Measurements from ENCODE around the gene GCN1.
"Not testable (repeated sequence)": the region's sequence is repeated elsewhere in the genome, so short reads cannot be mapped to it uniquely, and the experiment has no call there.

GCN1 gene, protein sequence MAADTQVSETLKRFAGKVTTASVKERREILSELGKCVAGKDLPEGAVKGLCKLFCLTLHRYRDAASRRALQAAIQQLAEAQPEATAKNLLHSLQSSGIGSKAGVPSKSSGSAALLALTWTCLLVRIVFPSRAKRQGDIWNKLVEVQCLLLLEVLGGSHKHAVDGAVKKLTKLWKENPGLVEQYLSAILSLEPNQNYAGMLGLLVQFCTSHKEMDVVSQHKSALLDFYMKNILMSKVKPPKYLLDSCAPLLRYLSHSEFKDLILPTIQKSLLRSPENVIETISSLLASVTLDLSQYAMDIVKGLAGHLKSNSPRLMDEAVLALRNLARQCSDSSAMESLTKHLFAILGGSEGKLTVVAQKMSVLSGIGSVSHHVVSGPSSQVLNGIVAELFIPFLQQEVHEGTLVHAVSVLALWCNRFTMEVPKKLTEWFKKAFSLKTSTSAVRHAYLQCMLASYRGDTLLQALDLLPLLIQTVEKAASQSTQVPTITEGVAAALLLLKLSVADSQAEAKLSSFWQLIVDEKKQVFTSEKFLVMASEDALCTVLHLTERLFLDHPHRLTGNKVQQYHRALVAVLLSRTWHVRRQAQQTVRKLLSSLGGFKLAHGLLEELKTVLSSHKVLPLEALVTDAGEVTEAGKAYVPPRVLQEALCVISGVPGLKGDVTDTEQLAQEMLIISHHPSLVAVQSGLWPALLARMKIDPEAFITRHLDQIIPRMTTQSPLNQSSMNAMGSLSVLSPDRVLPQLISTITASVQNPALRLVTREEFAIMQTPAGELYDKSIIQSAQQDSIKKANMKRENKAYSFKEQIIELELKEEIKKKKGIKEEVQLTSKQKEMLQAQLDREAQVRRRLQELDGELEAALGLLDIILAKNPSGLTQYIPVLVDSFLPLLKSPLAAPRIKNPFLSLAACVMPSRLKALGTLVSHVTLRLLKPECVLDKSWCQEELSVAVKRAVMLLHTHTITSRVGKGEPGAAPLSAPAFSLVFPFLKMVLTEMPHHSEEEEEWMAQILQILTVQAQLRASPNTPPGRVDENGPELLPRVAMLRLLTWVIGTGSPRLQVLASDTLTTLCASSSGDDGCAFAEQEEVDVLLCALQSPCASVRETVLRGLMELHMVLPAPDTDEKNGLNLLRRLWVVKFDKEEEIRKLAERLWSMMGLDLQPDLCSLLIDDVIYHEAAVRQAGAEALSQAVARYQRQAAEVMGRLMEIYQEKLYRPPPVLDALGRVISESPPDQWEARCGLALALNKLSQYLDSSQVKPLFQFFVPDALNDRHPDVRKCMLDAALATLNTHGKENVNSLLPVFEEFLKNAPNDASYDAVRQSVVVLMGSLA (N-terminal part only)

DNA sequence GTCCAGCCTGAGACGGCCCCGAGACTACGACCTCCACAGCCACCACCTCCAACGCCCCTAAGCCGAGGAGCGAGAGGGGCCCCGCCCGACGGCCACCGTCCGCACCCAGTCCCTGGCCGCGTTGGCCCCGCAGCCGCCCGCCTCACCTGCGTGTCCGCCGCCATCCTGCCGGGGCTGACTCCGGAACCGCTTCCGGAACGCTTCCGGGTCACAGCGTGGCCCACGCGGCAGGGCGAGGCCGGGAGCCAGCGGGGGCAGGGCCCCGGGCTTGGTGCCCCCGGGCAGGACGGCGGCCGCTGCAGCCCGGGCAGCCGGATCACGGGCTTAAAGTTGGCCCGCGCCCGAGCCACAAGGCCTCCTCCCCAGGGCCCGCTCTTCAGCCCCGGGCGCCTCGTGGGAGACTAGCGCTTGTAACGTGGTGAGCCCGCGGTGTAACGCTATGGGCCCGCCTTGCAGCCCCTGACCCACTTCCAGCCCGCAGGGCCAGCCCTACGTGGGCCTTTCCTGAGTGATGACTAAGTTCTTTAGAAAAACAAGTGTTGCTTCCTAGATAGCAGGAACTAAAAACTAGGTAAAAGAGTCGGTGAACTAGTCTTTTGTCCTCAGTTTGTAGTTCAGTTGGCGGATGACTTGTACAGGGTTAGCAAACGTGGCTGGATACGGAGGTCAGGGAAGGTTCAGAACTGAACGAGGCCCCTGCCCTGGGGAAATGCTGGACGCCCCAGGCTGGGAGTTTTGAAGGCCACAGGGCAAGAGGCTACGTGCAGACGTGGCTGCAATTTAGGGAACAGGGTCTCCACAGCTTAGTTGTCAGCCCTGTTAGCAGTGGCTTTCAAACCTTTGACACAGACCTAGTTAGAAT, at the start of gene GCN1:
Gene GCN1, minus strand, starts transcription at position 182 of the 862 bp plus-strand sequence. Its CDS starts 18 bp downstream, at position 164.
- DNase-seq, result peak; percentile 42 to 60

DNA sequence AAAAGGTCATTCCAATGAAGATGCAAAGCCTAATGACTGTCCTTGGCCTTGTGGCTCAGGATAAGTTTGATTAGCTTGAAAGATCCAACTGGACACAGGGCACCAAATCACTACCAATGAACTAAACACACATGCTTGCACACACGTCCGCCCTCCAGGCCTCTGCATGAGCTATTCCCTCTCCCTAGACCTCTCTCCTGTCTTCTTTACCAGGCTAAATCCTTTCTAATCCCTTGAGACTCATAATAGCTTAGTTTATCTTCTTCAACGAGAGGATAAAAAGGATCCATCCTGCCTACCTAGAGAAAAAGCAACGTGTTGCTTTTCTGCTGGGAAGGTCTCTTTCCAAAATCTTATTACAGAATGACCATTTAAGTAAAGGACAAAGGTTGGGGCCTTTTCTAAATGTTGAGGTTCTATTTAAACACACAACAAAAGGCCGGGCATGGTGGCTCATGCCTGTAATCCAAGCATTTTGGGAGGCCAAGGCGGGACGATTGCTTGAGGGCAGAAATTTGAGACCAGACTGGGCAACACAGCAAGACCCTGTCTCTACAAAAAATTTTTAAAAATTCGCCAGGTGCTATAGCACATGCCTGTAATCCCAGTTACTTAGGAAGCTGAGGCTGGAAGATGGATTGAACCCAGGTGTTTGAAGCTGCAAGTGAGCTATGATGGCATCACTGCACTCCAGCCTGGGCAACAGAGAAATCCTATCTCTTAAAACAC, 48.6 kb upstream of the GCN1 start:
- no peak for DNase-seq

DNA sequence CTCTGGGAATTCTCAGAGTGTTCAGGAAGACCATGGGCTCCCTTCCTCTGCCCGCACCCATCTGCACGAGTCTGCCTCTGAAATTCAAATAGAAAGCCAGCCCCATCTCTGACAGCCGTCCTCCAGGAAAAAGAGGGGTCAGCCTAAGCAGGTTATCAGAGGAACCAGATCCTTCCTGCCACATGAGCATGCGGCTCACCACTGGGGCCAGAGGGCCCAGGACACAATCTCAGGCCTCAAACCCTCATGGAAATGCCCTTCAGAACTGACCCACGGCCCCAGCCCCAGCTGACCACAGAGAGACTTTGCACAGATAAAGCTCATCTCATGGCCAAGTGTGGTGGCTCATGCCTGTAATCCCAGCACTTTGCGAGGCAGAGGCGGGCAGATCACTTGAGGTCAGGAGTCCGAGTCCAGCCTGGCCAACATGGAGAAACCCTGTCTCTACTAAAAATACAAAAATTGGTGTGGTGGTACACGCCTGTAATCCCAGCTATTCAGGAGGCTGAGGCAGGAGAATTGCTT, 47.8 kb upstream of the GCN1 start:
- DNase-seq, result no peak

DNA sequence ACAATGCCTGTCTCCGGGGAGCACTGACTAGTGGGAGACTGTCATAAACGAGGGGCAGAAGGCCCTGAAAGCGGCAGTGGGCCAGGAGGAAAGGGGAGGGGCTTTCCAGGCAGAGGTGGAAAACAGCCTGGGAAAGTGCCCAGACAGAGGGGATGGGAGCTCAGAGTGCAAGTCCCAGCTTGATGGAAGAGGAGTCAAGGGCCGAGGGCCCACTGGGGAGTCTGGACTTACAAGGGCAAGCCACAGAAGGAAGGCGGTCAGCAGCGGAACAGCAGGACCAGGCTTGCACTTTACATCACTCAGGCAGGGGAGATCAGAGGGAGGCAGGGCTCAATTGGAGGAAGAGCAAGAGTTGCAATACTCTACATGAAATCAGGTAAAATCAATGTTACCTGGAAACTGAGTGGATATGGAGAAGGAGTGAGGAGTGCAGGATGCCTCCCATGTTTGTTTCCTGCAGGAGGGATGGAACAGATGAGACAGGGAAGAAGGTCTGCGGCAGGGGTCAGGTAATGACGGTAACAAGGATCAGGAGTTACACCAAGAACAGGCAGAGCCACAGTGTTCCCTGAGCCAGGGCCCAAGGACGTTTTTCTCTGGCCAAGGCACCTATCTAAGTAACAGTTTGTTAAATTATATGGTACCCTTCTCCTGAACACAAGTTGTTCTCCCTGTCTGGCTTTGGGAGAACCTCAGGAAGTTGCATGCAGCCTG, 47.2 kb upstream of the GCN1 start:
- DNase-seq, result no peak

DNA sequence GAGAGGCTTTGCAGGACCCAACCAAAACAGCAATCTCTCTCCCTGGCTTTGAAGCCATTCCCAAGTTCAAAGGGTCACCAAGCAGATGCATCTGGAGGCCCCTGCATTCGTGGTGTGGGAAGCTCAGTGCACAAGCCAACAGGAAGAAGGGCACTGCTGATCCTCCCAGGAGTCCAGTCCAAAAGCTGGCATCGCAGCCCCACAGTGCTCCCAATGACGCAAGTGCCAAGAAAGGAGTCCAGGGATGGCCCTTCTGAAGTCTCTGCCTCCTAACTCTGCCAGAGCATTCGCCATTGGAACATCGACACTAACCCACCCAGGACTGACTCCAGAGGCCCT, 45.9 kb upstream of the GCN1 start:
- DNase-seq, result no peak

DNA sequence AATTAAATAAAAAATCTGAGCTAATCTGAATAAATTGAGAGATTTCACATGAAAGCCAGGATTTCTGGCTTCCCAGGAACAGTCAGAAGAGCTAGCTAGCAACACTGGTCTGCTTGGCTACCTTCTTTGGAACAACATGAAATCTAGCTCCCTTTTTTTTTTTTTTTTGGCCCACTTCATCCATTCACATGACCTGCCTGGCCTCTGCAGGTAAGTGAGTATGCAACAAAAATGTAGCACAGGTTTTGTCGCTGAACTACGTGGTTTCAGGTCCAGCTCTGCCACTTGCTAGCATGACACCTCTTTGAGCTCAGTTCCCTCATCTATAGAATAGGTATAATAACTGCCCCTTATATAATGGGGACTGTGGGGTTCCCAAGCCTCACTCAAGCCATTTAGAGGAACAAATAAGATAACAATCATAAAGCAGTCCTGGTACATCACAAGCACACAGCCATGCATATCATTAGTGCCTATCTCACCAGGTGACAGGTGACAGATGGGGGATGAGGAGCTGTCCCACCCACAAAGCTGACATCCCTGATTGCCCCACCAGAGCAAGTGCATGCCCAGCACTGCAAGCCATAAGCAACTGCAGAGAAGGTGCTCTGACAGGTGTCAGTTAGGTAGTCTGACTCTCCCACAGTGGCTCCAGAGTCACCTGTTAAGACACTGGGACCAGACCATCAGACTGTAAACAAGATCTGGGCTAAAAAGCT, 45.4 kb upstream of the GCN1 start:
- DNase-seq, result no peak

DNA sequence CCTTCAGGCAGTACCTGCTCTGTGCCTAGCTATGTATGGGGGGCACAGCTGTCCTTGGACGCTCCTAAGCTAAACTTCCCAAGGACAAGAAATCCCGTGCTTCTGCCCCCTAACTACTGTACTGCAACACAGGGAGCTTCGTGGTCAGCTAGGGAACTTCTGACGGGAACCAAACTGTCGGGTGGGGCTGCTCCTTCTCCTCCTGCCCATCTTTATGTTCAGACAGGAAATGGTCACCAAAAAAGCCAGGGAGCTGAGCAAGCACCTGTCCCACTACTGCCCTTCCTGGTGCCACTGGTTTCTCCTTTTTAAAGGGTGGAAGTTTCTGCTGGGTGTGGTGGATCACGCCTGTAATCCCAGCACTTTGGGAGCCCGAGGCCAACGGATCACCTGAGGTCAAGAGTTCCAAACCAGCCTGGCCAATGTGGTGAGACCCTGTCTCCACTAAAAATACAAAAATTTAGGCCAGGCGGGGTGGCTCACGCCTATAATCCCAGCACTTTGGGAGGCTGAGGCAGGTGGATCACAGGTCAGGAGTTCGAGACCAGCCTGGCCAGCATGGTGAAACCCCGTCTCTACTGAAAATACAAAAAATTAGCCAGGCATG, 44.4 kb upstream of the GCN1 start:
- no peak for DNase-seq

DNA sequence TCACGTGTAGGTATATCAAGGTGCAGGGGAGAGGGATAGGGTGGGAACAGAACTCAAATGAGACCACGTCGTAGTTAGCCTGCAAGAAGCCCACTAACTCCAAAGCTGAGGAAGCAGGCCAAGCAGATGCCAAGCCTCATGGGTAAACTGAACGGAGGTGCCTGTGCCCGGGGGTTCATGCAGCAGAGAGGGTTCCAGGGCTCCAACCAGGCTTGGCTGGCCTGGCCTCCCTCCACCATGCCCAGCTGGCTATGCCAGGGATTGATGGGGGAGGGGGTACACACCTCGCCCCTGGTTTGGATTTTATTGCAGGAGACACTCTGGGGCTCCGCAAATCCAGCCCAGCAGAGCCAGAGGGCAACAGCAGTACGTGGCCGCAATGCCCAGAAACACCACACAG, 43.7 kb upstream of the GCN1 start:
- no peak for DNase-seq

DNA sequence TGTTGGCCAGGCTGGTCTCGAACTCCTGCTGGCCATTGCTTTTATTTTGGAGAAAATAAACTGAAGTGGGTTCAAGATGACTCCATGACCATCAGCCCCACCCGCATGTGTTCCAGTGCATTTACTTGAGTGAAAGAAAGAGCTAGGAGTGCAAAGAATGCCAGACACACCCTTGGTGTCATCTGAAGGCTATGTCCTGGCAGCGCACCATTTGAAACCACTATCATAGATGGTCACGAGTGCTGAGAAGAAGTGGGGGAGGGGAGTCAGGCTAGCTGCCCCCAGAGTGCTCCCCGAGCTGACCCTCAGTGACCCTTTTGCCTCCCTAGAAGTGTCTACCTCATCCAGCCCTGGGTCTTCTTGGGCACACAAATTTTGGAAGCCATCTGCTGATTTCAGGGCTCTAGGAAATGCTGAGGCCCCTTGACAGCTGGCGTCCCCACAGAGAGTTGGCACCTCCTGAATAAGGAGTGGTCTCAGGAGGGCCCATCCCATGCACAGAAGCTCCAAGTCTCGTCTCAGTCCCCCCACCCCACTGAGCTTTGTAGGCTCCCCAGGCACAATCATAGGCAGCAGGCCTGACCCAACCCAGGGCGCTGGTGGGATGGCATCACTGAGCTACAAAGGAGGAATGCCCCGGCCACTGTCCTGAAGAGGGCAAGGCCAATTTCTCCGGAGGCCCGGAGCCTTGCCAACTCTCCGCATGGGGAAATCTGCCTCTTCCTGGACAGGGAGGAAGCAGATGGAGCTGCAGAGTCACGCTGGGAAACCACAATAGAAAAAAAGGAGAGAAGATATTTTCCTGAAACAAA, 43.1 kb upstream of the GCN1 start:
- DNase-seq, result peak; percentile 72 to 83

DNA sequence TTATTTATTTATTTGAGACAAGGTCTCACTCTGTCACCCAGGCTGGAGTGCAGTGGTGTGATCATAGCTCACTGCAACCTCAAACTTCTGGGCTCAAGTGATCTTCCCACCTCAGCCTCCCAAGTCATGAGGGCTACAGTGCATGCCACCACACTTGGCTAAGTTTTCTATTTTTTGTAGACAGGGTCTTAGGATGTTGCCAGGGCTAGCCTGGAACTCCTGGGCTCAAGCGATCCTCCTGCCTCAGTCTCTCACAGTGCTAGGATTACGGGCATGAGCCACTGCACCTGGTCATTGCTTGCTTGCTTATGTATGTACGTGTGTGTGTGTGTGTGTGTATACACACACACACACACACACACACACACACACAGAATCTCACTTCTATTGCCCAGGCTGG, 42.3 kb upstream of the GCN1 start:
- not testable (repeated sequence) for DNase-seq

DNA sequence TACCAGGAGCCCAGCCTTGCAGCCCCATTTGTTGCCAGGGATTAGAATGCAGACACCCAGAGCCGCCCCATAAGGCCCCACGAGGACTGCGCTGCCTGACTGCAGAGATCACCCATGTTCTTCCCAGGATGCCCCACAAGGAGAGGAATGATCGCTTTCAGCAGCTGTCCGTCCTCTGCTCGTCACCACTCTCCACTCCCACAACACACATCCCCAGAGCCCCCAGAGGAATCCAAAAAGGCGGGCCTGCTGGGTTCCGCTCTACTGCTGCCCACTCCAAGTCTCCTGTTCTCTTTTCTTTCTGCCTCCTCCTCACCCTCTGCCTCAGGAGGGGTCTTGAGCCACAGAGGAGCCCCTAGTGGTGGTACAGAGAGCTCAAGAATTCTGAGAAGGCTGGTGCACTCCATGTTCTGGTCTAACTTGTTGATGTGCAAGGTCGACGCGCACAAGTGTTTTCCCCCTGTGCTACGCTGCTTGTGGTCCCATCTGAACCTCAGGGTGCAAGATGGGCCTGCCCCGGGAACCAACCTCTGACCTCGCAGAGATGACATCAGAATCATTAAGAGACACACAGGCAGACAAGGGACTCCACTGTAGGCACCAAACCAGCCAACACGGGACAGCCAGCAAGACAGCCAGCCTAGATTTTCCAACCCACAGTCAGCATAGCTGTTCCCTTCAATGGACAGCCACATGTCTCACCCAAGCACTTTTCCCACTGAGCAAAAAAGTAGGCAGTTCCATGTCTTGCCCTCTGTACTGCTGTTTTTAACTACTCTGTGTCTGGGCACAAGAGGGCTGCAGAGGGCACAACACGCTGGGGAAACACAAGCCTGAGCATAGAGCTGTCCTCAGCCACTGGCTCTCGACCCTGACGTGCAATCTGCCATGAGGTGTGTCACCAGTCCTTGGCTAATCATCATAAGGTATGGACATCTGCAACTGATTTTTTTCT, 41.1 kb upstream of the GCN1 start:
- no peak for DNase-seq

DNA sequence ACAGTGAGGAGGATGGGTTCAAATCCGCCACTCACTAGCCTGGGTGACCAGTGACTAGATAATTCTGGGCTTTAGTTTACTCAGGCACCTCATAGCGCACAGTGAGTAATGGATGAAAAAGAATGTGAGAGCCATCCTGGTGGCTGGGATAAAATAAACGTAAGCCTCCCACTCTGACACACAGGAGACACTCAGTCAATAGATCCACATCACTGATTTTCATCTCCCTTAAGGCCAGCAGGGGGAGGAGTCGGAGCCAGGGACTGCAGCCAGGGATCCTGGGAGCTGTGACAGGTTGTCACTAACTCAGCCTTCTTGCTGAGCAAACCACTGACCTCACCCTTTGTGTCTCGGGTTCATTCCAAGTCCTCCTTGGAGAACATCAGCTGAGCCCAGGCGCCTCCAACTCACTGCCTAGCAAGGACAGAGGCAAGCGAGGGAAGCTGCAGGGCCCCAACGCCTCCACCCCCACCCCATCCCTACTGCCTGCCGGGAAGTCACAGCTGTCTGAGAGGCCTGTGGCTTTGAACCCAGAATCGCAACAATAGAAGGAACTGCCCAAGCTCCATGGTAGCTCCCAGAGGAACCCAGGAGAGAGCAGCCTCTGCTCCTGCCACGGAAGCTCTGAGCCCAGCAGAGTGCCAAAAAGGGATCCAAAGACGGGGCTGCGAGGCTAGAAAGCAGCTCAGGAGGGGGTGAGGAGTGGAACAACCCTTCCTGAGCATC, 40.3 kb upstream of the GCN1 start:
- DNase-seq, result no peak

DNA sequence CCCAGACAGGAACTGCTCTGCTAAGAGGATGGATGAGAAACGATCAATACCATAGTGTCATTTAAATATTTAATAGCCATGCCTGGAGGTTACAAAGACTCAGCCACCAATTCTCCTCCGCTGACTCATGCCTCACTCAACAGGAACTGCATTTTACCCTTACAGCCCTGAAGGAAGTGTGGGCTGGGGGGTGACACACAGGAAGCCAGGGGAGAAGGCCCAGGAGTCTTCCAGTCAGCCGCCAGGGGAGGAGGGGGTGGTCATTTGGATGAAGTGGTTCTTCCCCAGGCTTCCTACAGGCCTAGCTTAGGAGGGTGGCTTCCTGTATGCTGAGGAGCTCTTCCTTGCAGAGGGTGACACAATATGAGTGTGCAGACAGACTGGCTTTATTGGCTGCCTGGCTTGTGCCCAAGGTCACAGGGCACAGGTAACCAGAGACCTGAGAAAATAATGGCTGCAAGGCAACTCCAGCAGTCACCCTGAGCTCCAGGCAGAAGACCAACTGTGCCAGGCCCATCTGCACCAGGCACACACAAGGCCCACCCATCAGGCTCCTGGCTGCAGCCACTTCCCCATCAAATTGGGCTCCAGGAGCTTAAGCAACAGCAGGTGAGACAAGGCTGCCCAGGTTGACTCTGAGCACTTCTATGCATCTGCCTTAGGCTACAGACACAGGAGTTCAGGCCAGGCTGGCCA, 36.9 kb upstream of the GCN1 start:
- DNase-seq, result peak; percentile 93 to 94

DNA sequence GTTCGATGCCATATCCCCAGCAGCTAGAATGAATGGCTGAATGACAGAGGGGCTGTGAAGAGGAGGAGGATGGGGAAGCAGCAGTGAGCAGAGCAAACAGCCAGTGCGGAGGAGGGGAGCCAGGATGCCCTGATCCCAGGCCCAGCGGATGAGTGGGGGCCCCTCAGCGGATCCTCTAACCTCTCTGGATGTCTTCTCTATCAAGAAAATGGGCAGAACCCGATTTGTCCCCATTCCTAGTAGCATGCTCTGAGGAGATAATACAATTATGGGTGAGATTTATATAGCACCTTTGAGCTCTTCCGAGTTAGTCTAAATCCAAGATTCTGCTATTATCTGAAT, 36.4 kb upstream of the GCN1 start:
- no peak for DNase-seq

DNA sequence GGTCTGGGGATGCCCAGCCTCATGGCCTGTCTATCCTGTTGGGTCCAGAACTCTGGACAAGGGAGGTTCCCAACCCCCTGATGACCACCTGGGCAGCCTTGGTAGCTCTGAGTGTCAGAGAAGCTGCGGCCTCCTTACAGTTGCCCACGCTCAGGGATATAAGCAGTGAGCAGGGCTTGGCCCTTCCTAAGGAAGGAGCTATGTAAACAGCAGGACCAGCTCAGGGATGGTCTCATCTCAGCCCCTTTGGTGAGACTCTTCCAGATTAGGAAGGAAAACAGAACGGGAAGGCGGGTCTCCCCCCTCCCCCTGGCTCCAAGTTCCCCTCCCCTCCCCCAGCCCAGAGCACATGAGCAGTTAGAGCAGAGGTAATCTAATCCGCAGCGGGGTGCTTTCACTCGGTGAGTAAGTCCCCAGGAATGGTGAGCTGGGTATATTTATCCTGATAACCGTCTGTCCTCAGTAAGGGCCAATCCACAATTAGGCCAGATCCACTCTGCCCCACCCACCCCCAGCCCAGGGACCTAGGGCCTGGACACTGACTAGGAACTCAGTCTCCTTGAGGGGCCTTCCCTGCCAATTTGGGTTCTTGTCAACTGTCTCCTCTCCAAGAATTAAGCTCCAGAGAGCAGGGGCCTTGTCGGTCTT, 35.9 kb upstream of the GCN1 start:
- no peak for DNase-seq
